Ovary (tissue), 9 donors: Measurements from ENCODE around the gene ZNF460. TPM values are rescaled to one million over a fixed set of nuclear protein-coding genes. Genes with fewer than 3 reads are reported as not detected.
A peak's percentile ranks its signal among the peaks of the same experiment; 100 is the strongest.

Source experiments
- DNase-seq, 5 donors: peaks; one replicate each; pipeline ENCODE4 v3.0.0-alpha.2; 2019 to 2020
- H3K27ac ChIP-seq, 2 donors: fragments of 200-600 bp; one replicate each; pipeline versions ENCODE4 v1.5.1 to v1.8.0; 2019 to 2022
- H3K27me3 ChIP-seq: fragments of 200-600 bp; one replicate; pipeline ENCODE4 v1.8.0; 2022
- H3K36me3 ChIP-seq: fragments of 200-600 bp; sonication (generic); one replicate; pipeline ENCODE4 v1.5.1; 2019
- H3K4me1 ChIP-seq: one replicate; pipeline ENCODE4 v1.8.1; 2013; ENCODE audit warnings: mild to moderate bottlenecking, moderate library complexity; ENCODE audit not compliant: insufficient read depth
- H3K4me3 ChIP-seq: fragments of 200-600 bp; sonication (generic); one replicate; pipeline ENCODE4 v1.5.1; 2017
- H3K9me3 ChIP-seq, 2 donors: fragments of 200-600 bp in 1 of 2; sonication (generic) in 1 of 2; one replicate each; pipeline versions ENCODE4 v1.5.1 to v1.8.1; 2013 to 2019; ENCODE audit warnings: mild to moderate bottlenecking in 1 of 2, moderate library complexity in 1 of 2
- CTCF ChIP-seq, 3 donors: fragments of 450-650 bp in 2 of 3; fragments of 200-600 bp in 1 of 3; IDR thresholded peaks; one replicate each; pipeline versions ENCODE4 v1.5.1 to v1.8.0; 2016 to 2022; ENCODE audit warnings: antibody characterized with exemption in 3 of 3, mild to moderate bottlenecking in 1 of 3
- EP300 ChIP-seq: sonication (generic); formaldehyde crosslinking; IDR thresholded peaks from one replicate; pipeline ENCODE4 v1.6.1; 2017; ENCODE audit warnings: antibody characterized with exemption
- POLR2A ChIP-seq: fragments of 450-650 bp; IDR thresholded peaks from one replicate; pipeline ENCODE4 v1.6.1; 2017; ENCODE audit warnings: antibody characterized with exemption, mild to moderate bottlenecking, moderate library complexity
- WGBS, 3 donors: extraction: QIAGEN DNeasy Blood & Tissue Kit in 1 of 3; methylation state at CpG; one replicate each; pipeline versions ENCODE4 v1.1.5 to v1.1.7; 2013 to 2017; 5-methylcytosine and 5-hydroxymethylcytosine counted together
- intact Hi-C, 4 donors: fragments of 100-400 bp; cut with DNase I; formaldehyde crosslinking; loops; one replicate each; pipeline versions ENCODE4 v1.11.0 to v1.15.1; 2022 to 2023
- polyA plus RNA-seq, 2 donors: library from polyadenylated mRNA; stranded (reverse); fragments of 200-250 nt in 1 of 2; fragments of 350-450 nt in 1 of 2; fragmentation: Illumina TruSeq in 1 of 2; extraction: RNeasy Lipid Tissue Mini Kit (QIAGEN cat#74804) in 1 of 2; gene quantifications; one replicate each; pipeline ENCODE4 v1.2.3, GENCODE V29; 2013 to 2014
- total RNA-seq, 7 donors: library from RNA; depleted of rRNA in 2 of 7; stranded (reverse); fragments of >200 nt in 2 of 7; fragmentation: NEBNext Ultra II Directional in 3 of 7; extraction: Animal tissue kit (Norgen Biotek cat#: 25700) in 3 of 7; gene quantifications; one replicate each; pipeline versions ENCODE4 v1.1.0 to v1.2.4, GENCODE V29; 2016 to 2023
- donor health status: DM: no; HTN: no; CAD: no; lungs with moderate emphysema.
- donor health status: DM: no; HTN: no; CAD: no.
- donor health status: Bipolar disorder and iron deficiency.
- donor health status: DM: yes; HTN: yes; CAD: no.
- donor health status: DM: no; HTN: no; CAD: no.
- donor health status: DM: yes; HTN: yes; CAD: no.

The ZNF460 gene
- total and polyA plus RNA-seq, 9 donors, result 3.0 to 103 (median 61.9) TPM

- Histone ChIP-seq H3K27ac (peak within 1 kb of the TSS; percentile 63 to 81), H3K36me3 (peaks cover 6% of the 10 kb centered on the region), H3K4me3 (peak within 1 kb of the TSS; percentile 75), H3K4me1 (no peaks in the 10 kb centered on the region), H3K27me3 (no peaks in the 10 kb centered on the region), H3K9me3 (peaks cover 7 to 24% of the 10 kb centered on the region in 2 donors)
- peak; percentile 93 to 95 (median 94) for DNase-seq
- TF ChIP-seq POLR2A (peak; percentile 60), EP300 (no peak), CTCF (IDR thresholded peaks at IDR 0.05) (peak in 1 of 3 donors; percentile 17)
- 1% methylated on average over 61 to 71 of the region's 71 CpGs for WGBS, 3 donors
- intact Hi-C loops, result no loop called here
Measured at GRCh38 chr19:57320180-57321084, 40.1 kb downstream of the ZNF460 start, which contains the start of gene ZNF543. TSS of gene ZNF543 (plus strand) at chr19:57320472. CDS start at chr19:57320854, 382 bp downstream.

GRCh38 chr19:57321116-57321515, 40.8 kb downstream of the ZNF460 start:
- Histone ChIP-seq H3K36me3 (peaks cover 6% of the 10 kb centered on the region), H3K27ac (peak overlapping the region in 1 of 2 donors; percentile 81), H3K9me3 (peaks cover 7 to 31% of the 10 kb centered on the region in 2 donors), H3K4me3 (peak overlapping the region; percentile 75), H3K4me1 (no peaks in the 10 kb centered on the region), H3K27me3 (no peaks in the 10 kb centered on the region)
- WGBS, 3 donors, result 37 to 52% (median 40%) methylated on average over 8 of the region's 8 CpGs
- no peak for DNase-seq
- intact Hi-C loops, result no loop called here
- TF ChIP-seq POLR2A, result no peak
- TF ChIP-seq EP300, result no peak
- no peak for TF ChIP-seq CTCF (IDR thresholded peaks at IDR 0.05)

- H3K4me3 ChIP-seq, result no peak overlapping the region
- DNase-seq, result no peak
- intact Hi-C loops, result no loop called here
- no peak for TF ChIP-seq CTCF (IDR thresholded peaks at IDR 0.05)
- WGBS, 3 donors, result 63 to 89% (median 82%) methylated on average over 3 of the region's 3 CpGs
- no peak overlapping the region for H3K27ac ChIP-seq
- peaks cover 6% of the 10 kb centered on the region for H3K36me3 ChIP-seq
- H3K9me3 ChIP-seq, result peaks cover 7 to 37% of the 10 kb centered on the region in 2 donors
- no peaks in the 10 kb centered on the region for H3K4me1 ChIP-seq
- no peaks in the 10 kb centered on the region for H3K27me3 ChIP-seq
Measured at GRCh38 chr19:57321751-57322150, 41.5 kb downstream of the ZNF460 start.

- no peak for TF ChIP-seq CTCF (IDR thresholded peaks at IDR 0.05)
- TF ChIP-seq EP300, result no peak
- no peak for TF ChIP-seq POLR2A
- DNase-seq, result no peak
- intact Hi-C loops, result no loop called here
- no peak overlapping the region for H3K4me3 ChIP-seq
- H3K36me3 ChIP-seq, result peaks cover 12% of the 10 kb centered on the region
- H3K9me3 ChIP-seq, result peaks cover 21 to 59% of the 10 kb centered on the region in 2 donors
- no peak overlapping the region for H3K27ac ChIP-seq
- H3K4me1 ChIP-seq, result no peaks in the 10 kb centered on the region
- H3K27me3 ChIP-seq, result no peaks in the 10 kb centered on the region
Measured at GRCh38 chr19:57324992-57325391, 44.7 kb downstream of the ZNF460 start.
